ENCODE results near the gene ANTXRL. TPM values are rescaled to one million over a fixed set of nuclear protein-coding genes. Genes with fewer than 3 reads are reported as not detected.
"Not testable (repeated sequence)": the region's sequence is repeated elsewhere in the genome, so short reads cannot be mapped to it uniquely, and the experiment has no call there.

The ANTXRL gene
- total RNA-seq, 1 donor from 2014 or later = not detected

DNA sequence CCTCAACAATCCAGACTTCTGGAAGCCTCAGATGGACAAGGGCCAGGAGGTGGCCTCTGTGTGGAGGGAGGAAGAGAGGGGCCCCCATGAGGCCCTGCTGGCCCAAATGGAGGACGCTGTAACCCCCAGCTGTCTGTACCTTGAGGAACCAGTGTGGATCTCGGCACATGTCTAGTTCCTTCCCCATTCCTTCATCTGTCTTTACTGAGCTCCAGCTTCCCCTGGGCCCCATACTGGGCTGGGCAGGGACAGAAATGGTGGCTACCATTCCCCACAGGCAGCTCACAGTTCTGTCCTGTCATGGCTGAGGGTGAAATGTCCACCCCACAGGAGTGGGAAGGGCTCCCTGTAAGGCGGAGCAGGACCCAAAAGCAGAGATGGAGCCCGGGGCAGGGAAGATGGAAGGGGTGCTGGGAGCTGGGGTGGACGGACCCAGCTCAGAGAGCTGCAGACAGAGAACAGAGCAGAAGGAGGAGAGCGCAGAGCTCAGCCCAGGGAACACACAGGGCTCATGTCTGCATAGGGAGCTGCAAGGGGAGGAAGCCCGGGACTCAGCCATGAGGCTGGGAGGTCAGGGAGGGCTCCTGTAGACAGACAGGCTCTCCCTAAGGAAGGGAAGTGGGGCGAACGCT, 22.8 kb downstream of the ANTXRL start:
- peak in 1 of 2 donors; percentile 39 for DNase-seq (ENCODE audit: low spot score in 2 of 2)
- intact Hi-C loops (cut with DNase I) = no loop called here
- no peaks in the 10 kb centered on the region for H3K36me3 ChIP-seq
- H3K4me3 ChIP-seq = no peak overlapping the region
- no peaks in the 10 kb centered on the region for H3K27me3 ChIP-seq
- TF ChIP-seq, protein P1, sequence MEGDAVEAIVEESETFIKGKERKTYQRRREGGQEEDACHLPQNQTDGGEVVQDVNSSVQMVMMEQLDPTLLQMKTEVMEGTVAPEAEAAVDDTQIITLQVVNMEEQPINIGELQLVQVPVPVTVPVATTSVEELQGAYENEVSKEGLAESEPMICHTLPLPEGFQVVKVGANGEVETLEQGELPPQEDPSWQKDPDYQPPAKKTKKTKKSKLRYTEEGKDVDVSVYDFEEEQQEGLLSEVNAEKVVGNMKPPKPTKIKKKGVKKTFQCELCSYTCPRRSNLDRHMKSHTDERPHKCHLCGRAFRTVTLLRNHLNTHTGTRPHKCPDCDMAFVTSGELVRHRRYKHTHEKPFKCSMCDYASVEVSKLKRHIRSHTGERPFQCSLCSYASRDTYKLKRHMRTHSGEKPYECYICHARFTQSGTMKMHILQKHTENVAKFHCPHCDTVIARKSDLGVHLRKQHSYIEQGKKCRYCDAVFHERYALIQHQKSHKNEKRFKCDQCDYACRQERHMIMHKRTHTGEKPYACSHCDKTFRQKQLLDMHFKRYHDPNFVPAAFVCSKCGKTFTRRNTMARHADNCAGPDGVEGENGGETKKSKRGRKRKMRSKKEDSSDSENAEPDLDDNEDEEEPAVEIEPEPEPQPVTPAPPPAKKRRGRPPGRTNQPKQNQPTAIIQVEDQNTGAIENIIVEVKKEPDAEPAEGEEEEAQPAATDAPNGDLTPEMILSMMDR (IDR thresholded peaks at IDR 0.05) = no peak
- H3K27ac ChIP-seq = no peak overlapping the region
- no peaks in the 10 kb centered on the region for H3K9me3 ChIP-seq
- H3K4me1 ChIP-seq = no peaks in the 10 kb centered on the region

DNA sequence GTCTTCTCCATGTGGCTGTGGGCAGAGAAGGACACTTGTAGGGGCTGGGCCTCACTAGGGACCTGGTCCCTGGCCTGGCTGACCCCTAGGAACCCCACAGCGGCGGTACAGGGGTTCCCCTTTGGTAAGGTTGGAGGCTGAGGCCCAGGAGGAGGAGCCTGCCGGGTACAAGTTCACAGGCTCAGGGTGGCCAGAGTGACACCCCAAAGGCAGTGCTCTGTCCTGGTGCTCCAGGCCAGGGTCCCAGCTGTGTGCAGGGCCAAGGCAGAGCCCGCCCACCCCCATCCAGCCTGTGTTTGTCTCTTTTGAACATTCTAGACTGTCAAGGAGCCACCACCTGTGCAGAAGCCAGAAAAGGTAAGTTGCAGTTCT, 23.3 kb downstream of the ANTXRL start:
- H3K27ac ChIP-seq = no peak overlapping the region
- H3K9me3 ChIP-seq = no peaks in the 10 kb centered on the region
- H3K27me3 ChIP-seq = no peaks in the 10 kb centered on the region
- DNase-seq (ENCODE audit: low spot score in 2 of 2) = no peak
- no peaks in the 10 kb centered on the region for H3K4me1 ChIP-seq
- H3K4me3 ChIP-seq = no peak overlapping the region
- intact Hi-C loops (cut with DNase I) = no loop called here
- TF ChIP-seq, protein P1 (IDR thresholded peaks at IDR 0.05) = no peak
- H3K36me3 ChIP-seq = no peaks in the 10 kb centered on the region

DNA sequence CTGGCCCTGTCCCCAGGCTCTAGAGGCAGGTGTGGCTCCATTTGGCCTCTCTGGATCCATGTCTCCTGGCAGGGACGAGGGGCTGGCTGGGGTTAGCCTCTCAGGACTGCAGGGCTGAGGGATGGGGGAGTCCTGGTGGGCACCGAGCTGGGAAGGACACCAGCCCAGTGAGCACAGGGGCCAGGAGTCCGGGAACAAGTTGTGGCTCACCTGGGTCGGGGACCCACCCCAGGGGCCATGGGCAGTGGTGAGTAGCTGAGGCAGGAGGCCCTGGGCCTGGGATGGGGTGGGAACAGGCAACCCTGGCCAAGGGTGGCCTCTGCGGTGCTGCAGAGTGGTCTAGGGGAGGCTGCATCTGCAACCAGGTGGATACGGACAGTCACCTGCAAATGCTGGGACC, 24.1 kb downstream of the ANTXRL start:
- TF ChIP-seq, protein P1 (IDR thresholded peaks at IDR 0.05) = no peak
- Histone ChIP-seq H3K4me1 (no peaks in the 10 kb centered on the region), H3K27ac (no peak overlapping the region), H3K4me3 (no peak overlapping the region), H3K36me3 (no peaks in the 10 kb centered on the region), H3K27me3 (no peaks in the 10 kb centered on the region), H3K9me3 (no peaks in the 10 kb centered on the region)
- DNase-seq (ENCODE audit: low spot score in 2 of 2) = peak in 1 of 2 donors; percentile 48
- intact Hi-C loops (cut with DNase I) = no loop called here

DNA sequence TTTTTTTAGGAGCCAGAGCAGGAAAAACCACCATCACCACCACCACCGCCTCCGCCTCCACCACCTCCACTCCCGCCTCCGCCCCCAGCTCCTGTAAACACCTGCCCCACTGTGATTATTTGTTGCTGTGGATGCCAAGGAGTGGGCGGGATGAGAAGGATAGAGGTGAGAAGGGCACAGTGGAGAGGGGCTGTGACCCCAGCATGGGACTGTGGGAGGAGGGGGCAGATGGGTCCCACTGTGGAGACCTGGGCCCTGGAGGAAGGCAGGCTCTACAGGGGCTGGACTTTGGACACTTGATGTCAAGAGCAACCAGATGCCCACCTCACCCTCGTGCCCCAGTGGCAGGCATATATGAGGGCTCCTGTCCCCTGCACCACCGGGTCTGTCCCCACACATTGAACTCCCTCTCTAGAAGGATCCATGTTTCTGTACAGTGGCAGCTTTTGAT, 24.7 kb downstream of the ANTXRL start:
- no peaks in the 10 kb centered on the region for H3K4me1 ChIP-seq
- intact Hi-C loops (cut with DNase I) = no loop called here
- H3K36me3 ChIP-seq = no peaks in the 10 kb centered on the region
- H3K9me3 ChIP-seq = no peaks in the 10 kb centered on the region
- no peaks in the 10 kb centered on the region for H3K27me3 ChIP-seq
- no peak overlapping the region for H3K27ac ChIP-seq
- DNase-seq (ENCODE audit: low spot score in 2 of 2) = peak in 1 of 2 donors; percentile 38
- no peak overlapping the region for H3K4me3 ChIP-seq
- TF ChIP-seq, protein P1 (IDR thresholded peaks at IDR 0.05) = no peak

DNA sequence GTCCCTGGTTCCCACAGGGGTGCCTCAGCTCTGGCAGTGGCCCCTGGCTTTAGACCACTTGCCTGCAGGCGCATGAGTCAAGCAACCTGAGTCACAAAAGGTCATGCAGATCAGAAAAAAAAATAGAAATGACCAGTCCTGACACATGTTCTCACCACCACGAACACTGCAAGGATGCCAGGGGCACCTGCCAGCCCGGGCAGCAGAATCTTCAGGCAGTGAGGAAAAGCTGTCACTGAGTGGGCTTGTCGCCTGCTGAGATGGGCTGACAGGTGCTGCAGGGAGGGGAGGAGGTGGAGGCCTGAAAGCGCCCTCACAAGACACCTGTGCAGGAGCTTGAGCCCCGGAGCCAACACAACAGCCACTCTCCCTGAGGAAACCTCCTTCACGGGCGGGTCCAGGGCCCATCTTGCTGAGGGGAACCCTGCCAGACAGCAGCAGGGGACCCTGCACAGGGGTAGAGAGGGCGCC, 25.2 kb downstream of the ANTXRL start:
- intact Hi-C loops (cut with DNase I); H3K27me3 ChIP-seq; H3K4me3 ChIP-seq; H3K4me1 ChIP-seq; H3K36me3 ChIP-seq; H3K27ac ChIP-seq; H3K9me3 ChIP-seq: not testable (repeated sequence)
- DNase-seq (ENCODE audit: low spot score in 2 of 2) = peak in 1 of 2 donors; percentile 54

DNA sequence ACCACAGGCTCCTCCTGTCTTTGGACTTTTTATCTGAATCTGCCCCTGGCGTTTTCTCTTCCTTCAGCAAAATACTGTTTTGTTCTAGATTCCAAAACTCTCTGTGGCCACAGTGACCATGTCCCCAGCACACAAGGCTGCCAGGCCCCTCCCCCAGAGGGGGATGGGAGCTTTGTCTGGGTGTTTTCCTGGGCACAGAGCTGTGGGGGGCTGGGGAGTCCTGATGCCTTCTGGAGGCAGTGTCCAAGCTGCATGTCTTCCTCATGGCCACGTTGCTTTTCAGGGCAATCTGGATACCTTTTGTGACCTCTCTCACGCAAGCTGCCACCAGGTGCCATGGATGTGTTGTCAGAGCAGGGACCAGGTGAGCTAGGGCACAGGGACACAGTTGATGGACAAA, 26.2 kb downstream of the ANTXRL start:
- TF ChIP-seq, protein P1 (IDR thresholded peaks at IDR 0.05) = no peak
- Histone ChIP-seq H3K9me3 (no peaks in the 10 kb centered on the region), H3K36me3 (no peaks in the 10 kb centered on the region), H3K27ac (no peak overlapping the region), H3K27me3 (no peaks in the 10 kb centered on the region), H3K4me1 (no peaks in the 10 kb centered on the region), H3K4me3 (no peak overlapping the region)
- peak in 1 of 2 donors; percentile 44 for DNase-seq (ENCODE audit: low spot score in 2 of 2)
- intact Hi-C loops (cut with DNase I) = no loop called here
